OCI-LY3 (cell line): Measurements from ENCODE around the gene SCNM1.

Source experiments
- CTCF ChIP-seq: fragments of 200-600, 300-600 bp; sonication (generic); IDR thresholded peaks from 2 replicates; pipeline ENCODE4 v1.5.1; 2014; ENCODE audit warnings: antibody characterized with exemption, low read length, low read depth
- EZH2phosphoT487 ChIP-seq: fragments of 200-600 bp; shearing (Covaris generic); IDR thresholded peaks from 2 replicates; pipeline ENCODE4 v1.6.1; 2018; ENCODE audit warnings: antibody characterized with exemption, mixed run types, low read depth

DNA sequence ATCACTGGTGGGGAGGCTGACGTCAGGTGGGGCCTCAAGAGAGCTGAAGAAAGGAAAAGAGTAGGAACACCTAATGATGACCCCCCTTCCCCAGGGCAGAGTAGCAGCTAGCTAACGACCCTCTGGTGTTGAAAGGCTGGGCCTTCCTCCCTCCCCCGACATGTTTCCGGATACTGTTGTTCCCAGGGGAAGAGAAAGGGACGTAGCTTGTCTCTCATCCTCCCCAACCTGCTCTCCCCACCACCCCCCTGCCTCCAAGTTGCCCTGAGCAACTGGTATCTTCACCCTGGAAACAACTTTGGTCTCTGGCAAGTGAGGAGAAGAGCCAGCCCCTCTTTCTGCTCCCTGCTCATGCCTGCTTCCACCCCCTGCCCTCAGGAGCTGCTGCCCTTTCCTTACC, 22.0 kb upstream of the SCNM1 start:
- TF ChIP-seq EZH2phosphoT487 (no peak), CTCF (no peak)
